Upper lobe of right lung (tissue), 1 donor: ENCODE results near the gene CHKB. TPM values are rescaled to one million over a fixed set of nuclear protein-coding genes. Genes with fewer than 3 reads are reported as not detected.
A peak's percentile ranks its signal among the peaks of the same experiment; 100 is the strongest.
"Not testable (repeated sequence)": the region's sequence is repeated elsewhere in the genome, so short reads cannot be mapped to it uniquely, and the experiment has no call there.

Source experiments
- ATAC-seq: fragments of 200-7000 bp; cut with Tn5 transposase; one replicate; pipeline ENCODE4 v1.9.1; 2020; ENCODE audit warnings: mild to moderate bottlenecking, moderate library complexity
- DNase-seq: peaks from one replicate; pipeline ENCODE4 v3.0.0-alpha.2; 2020
- H3K27ac ChIP-seq: fragments of 200-600 bp; one replicate; pipeline ENCODE4 v1.8.0; 2022
- H3K27me3 ChIP-seq: fragments of 200-600 bp; one replicate; pipeline ENCODE4 v1.8.0; 2022; ENCODE audit warnings: mild to moderate bottlenecking
- H3K36me3 ChIP-seq: fragments of 200-600 bp; one replicate; pipeline ENCODE4 v1.8.0; 2022
- H3K4me1 ChIP-seq: fragments of 200-600 bp; one replicate; pipeline ENCODE4 v1.8.0; 2022
- H3K4me3 ChIP-seq: fragments of 200-600 bp; one replicate; pipeline ENCODE4 v1.8.0; 2022; ENCODE audit warnings: mild to moderate bottlenecking
- H3K9me3 ChIP-seq: fragments of 200-600 bp; one replicate; pipeline ENCODE4 v1.8.0; 2022
- intact Hi-C: fragments of 100-400 bp; cut with DNase I; formaldehyde crosslinking; loops from one replicate; pipeline ENCODE4 v1.11.0; 2022
- total RNA-seq: library from RNA; stranded (reverse); fragmentation: NEBNext Ultra II Directional; extraction: Animal tissue kit (Norgen Biotek cat#: 25700); gene quantifications from one replicate; pipeline ENCODE4 v1.2.1, GENCODE V29; 2021
- TF ChIP-seq, protein P1 (sequence below): fragments of 200-600 bp; IDR thresholded peaks from one replicate; pipeline ENCODE4 v1.8.0; 2022; ENCODE audit warnings: antibody characterized with exemption
- donor health status: DM: no; HTN: yes; CAD: no; lungs with severe emphysema.

Gene CHKB
- total RNA-seq, 1 donor from 2014 or later: 66.7 TPM

DNA sequence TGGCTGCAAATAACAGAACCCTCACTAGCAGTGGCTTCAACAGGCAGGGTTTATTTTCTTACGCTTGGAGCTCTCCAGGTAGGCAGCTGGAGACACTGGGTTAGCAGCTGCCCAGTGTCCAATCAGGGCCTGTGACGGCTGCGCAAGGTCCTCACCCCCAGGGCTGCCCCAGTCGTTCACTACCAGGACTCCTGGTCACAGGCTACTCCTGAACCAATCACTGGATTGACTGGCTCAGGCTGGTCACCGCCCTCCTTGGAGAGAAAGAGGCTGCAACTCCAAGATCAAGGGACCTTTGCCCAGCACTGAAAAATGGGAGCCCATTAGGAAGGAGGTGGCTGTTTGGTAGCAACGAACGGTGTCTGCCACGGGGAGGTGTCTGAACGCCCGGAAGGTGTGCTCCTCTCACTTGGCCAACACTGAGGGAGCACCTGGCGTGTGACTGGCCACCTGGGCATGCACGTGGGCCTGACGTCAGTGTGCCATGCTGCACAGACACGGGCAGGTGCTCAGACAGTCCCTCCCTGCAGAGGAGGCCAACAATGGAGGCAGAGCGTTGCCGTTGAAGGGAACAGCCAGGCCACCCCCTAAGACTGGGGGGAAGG is 40.2 kb upstream of the CHKB start:
- H3K4me3 ChIP-seq: no peak overlapping the region
- TF ChIP-seq, protein P1, sequence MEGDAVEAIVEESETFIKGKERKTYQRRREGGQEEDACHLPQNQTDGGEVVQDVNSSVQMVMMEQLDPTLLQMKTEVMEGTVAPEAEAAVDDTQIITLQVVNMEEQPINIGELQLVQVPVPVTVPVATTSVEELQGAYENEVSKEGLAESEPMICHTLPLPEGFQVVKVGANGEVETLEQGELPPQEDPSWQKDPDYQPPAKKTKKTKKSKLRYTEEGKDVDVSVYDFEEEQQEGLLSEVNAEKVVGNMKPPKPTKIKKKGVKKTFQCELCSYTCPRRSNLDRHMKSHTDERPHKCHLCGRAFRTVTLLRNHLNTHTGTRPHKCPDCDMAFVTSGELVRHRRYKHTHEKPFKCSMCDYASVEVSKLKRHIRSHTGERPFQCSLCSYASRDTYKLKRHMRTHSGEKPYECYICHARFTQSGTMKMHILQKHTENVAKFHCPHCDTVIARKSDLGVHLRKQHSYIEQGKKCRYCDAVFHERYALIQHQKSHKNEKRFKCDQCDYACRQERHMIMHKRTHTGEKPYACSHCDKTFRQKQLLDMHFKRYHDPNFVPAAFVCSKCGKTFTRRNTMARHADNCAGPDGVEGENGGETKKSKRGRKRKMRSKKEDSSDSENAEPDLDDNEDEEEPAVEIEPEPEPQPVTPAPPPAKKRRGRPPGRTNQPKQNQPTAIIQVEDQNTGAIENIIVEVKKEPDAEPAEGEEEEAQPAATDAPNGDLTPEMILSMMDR: no peak
- no peaks in the 10 kb centered on the region for H3K27me3 ChIP-seq
- DNase-seq (no peak), ATAC-seq (peak; percentile 16)
- intact Hi-C loops: no loop called here
- peaks cover 31% of the 10 kb centered on the region for H3K4me1 ChIP-seq
- H3K36me3 ChIP-seq: no peaks in the 10 kb centered on the region
- no peaks in the 10 kb centered on the region for H3K9me3 ChIP-seq
- H3K27ac ChIP-seq: peak overlapping the region; percentile 63

DNA sequence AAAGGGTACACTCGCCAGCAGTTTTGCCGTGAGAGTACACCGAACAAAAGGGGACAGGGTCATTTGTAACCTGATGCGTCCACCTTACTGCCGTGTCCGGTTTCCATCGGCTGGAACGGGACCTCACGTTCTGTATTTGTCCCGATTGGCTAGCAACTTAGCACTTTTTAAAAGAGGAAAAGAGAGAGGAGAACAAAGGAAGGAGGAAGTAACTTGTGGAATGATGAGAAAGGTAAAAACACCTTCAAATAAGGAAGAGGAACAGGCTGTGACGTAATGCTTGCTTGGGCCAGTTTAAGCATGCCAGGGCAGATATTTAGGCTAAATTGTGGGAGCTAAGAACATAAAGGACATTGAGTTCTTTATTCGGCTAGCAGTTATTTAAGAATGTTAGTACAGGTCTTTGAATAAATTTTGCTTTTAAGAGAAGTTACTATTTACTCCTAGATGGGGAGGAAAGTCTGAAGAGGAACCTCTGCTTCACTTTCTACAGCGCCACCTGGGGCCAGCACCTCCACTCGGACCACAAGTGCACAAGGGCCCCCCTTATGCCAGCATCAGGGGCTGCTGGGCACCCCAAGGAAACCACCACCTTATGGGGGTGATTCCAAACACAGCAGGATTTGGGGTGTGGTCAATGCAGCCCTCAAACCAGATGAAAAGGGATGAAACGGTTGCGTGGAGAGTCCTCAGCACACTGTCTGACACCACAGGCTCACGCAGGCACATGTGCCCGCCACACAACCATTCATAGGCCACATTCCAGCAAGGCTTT is 39.5 kb upstream of the CHKB start:
- no peaks in the 10 kb centered on the region for H3K27me3 ChIP-seq
- peak; percentile 62 for DNase-seq
- ATAC-seq: no peak
- H3K4me3 ChIP-seq: peak overlapping the region; percentile 40
- TF ChIP-seq, protein P1: peak; percentile 25
- H3K36me3 ChIP-seq: no peaks in the 10 kb centered on the region
- H3K9me3 ChIP-seq: no peaks in the 10 kb centered on the region
- intact Hi-C loops: no loop called here
- H3K4me1 ChIP-seq: peaks cover 27% of the 10 kb centered on the region
- H3K27ac ChIP-seq: peak overlapping the region; percentile 63

DNA sequence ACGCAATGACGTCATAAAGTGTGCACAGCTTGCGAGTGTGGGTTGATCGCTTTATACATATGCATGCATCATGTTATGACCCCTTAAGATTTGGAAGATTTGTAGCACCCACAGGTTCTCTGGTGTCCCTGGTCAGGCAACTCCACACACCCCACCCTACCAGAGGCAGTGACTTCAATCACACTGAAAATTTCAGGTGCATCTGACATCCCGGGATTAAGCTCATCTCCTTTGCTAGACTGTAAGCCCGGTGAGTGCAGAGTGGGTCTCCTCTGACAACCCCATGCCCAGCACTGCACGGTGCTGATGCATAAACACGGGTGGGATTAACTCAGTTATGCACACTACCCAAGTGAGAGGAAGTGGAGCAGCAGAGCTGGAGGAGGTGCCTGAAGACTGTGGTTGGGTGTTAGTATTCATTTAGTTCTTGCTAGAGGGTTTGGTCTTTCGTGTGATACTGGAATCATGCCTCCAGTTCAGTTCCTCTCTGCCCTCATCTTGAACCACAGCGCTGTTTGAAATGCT is 38.8 kb upstream of the CHKB start:
- DNase-seq (peak; percentile 51), ATAC-seq (peak; percentile 45)
- Histone ChIP-seq H3K4me1 (peaks cover 26% of the 10 kb centered on the region), H3K4me3 (peak overlapping the region; percentile 40), H3K27me3 (no peaks in the 10 kb centered on the region), H3K36me3 (no peaks in the 10 kb centered on the region), H3K9me3 (no peaks in the 10 kb centered on the region), H3K27ac (peak overlapping the region; percentile 63)
- intact Hi-C loops: no loop called here
- TF ChIP-seq, protein P1: no peak

DNA sequence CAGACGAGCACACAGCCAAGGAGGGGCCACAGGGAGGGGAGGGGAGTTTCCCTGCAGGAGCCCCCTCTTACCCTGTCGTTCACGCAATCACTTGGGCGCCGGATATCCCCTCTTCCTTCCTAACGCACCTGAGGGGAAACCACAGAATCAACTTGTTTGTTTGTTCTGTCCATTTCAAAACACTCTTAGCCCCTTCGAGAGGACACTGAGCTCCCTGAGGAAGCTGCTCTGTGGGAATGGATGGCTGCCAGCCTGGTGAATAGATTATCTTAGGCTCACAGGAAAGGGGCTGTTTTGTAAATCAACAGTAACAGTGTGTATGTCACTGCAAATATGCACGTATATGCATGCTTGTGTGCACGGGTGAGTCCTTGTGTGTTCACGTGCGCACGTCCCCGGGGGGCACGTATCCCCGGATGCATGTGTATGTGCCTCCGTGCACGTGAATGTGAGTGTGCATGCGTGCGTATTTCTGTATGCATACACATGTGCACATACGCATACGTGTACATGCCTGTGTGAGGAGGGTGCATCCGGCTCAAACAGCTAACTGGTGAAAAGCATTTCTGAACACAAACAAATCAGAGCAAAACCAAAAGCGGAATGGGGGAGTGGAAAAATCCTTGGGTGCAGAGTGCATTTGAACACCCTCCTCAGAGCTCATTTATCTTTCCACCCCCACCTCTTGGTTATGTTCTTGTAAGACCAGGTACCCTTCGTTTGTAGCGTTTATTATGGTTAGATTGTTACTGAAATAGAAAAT is 38.1 kb upstream of the CHKB start:
- H3K27ac ChIP-seq: peak overlapping the region; percentile 34
- DNase-seq (peak; percentile 48), ATAC-seq (peak; percentile 87)
- no peaks in the 10 kb centered on the region for H3K36me3 ChIP-seq
- H3K27me3 ChIP-seq: no peaks in the 10 kb centered on the region
- intact Hi-C loops: no loop called here
- H3K4me3 ChIP-seq: peak overlapping the region; percentile 40
- peaks cover 26% of the 10 kb centered on the region for H3K4me1 ChIP-seq
- no peaks in the 10 kb centered on the region for H3K9me3 ChIP-seq
- TF ChIP-seq, protein P1: no peak

DNA sequence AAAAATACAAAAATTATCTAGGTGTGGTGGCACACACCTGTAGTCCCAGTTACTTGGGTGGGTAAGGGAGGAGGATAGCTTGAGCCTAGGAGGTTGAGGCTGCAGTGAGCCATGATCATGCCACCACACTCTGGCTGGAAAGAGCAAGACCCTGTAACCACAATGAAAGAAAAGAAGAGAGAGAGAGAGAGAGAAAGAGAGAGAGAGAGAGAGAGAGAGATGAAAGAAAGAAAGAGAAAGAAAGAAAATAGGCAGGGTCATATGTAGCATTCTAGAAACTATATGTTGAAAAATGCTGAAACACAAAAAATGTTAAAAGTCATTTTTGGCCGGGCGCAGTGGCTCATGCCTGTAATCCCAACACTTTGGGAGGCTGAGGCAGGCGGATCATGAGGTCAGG is 31.6 kb upstream of the CHKB start:
- H3K36me3 ChIP-seq, H3K27ac ChIP-seq, H3K9me3 ChIP-seq, H3K27me3 ChIP-seq, intact Hi-C loops, DNase-seq, ATAC-seq, H3K4me3 ChIP-seq, H3K4me1 ChIP-seq: not testable (repeated sequence)
